Fibroblast of gingiva (primary cell): ENCODE data around the gene SMG7.
A peak's percentile ranks its signal among the peaks of the same experiment; 100 is the strongest.

Experiments used
- DNase-seq: peaks from one replicate; pipeline ENCODE4 v3.0.0-alpha.2; 2011; ENCODE audit warnings: low read depth

Gene SMG7

GRCh38 chr1:183592733-183593132, 120.4 kb downstream of the SMG7 start:
- no peak for DNase-seq

DNA sequence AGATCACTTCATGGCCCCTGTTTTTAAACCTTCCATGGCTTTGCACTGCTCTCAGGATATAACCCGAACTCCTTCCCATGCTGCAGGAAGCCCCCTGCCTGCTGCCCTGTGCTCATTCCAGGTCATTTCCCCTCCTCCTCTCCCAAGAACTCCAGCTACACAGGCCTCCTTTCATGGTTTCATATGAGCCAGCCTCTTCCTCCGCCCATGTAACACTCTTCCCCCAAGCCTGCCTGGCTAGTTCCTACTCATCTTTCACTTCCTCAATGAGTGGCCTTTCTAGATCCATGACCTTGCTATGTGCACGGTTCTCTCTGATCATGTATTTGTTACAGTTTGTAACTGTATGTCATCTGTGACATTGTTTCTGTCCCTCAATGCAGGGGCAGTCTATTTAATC, 121.1 kb downstream of the SMG7 start:
- DNase-seq: no peak

DNA sequence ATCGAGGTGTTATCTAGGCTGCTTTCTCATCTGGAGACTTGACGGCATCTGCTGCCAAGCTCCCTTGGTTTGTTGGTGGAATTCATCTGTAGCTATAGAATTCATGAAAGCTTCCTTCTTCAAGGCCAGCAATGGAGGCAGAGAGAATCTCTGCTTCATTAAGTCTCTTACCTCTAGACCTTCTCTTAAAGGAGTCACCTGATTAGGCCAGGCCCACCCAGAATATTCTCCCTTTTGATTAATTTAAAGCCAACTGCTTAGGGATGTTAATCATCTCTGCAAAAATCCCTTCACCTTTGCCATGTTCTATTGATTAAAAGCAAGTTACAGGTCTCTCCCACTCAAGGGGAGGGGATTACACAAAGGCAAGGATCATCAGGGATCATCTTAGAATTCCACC, 123.2 kb downstream of the SMG7 start:
- no peak for DNase-seq

GRCh38 chr1:183596500-183596899, 124.2 kb downstream of the SMG7 start:
- no peak for DNase-seq

GRCh38 chr1:183597656-183598347, 125.5 kb downstream of the SMG7 start:
- DNase-seq: no peak

DNA sequence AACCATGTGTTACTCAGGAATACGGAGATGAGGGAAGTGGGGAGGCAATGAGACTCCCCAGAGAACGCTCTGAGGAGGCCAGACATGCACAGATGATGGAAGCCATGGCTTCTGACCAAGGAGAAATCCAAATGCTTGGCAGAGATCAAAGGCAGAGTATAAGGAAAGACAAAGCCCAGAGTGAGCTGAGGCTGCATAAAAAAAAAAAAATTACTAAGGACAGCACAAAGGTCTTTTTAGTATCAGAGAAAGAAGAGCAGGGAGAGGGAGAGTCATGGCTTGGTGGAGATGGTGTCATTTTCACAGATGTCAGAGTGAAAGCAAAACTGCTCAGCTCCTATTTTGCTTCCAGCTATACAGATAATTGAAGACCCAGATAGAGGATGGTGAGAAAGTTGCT, 126.1 kb downstream of the SMG7 start:
- peak; percentile 15 for DNase-seq

- DNase-seq: peak; percentile 90
Observed at GRCh38 chr1:183600136-183600535, 127.8 kb downstream of the SMG7 start.

- no peak for DNase-seq
Observed at GRCh38 chr1:183600634-183601033, 128.3 kb downstream of the SMG7 start.

GRCh38 chr1:183602510-183602909, 130.2 kb downstream of the SMG7 start:
- DNase-seq: no peak
